Measurements from ENCODE around the gene PLCB1. TPM values are rescaled to one million over a fixed set of nuclear protein-coding genes. Genes with fewer than 3 reads are reported as not detected.
"Not testable (repeated sequence)": the region's sequence is repeated elsewhere in the genome, so short reads cannot be mapped to it uniquely, and the experiment has no call there.

PLCB1 gene
- total RNA-seq, 4 donors from 2014 or later = 7.2 to 28.1 (median 9.6) TPM

DNA sequence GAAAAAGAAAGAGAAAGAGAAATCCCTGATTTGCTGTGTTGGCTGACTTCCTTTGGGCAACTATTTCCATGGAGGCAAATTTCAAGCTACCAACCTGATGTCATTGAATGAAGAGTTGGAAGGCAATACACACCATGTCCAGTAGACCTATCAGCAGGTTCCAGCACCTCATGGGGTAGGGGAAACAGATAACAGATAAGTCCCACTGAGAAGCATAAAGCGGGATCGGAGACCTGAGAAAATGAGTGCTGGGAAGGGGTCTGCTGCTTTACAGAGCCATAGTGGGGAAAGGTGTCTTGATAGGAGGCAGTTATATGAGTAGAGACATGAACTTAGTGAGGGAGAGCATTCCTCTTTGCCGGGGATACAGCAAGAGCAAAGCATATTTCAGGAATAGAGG lies 244.9 kb downstream of the PLCB1 start:
- DNase-seq = no peak
- no peak overlapping the region for H3K4me3 ChIP-seq
- TF ChIP-seq, protein P1, sequence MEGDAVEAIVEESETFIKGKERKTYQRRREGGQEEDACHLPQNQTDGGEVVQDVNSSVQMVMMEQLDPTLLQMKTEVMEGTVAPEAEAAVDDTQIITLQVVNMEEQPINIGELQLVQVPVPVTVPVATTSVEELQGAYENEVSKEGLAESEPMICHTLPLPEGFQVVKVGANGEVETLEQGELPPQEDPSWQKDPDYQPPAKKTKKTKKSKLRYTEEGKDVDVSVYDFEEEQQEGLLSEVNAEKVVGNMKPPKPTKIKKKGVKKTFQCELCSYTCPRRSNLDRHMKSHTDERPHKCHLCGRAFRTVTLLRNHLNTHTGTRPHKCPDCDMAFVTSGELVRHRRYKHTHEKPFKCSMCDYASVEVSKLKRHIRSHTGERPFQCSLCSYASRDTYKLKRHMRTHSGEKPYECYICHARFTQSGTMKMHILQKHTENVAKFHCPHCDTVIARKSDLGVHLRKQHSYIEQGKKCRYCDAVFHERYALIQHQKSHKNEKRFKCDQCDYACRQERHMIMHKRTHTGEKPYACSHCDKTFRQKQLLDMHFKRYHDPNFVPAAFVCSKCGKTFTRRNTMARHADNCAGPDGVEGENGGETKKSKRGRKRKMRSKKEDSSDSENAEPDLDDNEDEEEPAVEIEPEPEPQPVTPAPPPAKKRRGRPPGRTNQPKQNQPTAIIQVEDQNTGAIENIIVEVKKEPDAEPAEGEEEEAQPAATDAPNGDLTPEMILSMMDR (IDR thresholded peaks at IDR 0.05) = no peak
- TF ChIP-seq POLR2A (IDR thresholded peaks at IDR 0.05) = no peak

DNA sequence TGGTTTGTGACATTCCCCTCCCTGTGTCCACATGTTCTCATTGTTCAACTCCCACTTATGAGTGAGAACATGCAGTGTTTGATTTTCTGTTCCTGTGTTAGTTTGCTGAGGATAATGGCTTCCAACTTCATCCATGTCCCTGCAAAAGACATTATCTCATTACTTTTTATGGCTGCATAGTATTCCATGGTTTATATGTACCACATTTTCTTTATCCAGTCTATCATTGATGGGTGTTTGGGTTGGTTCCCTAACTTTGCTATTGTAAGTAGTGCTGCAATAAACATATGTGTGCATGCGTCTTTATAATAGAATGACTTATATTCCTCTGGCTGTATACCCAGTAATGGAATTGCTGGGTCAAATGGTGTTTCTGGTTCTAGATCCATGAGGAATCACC lies 247.1 kb downstream of the PLCB1 start:
- H3K9me3 ChIP-seq, H3K36me3 ChIP-seq, H3K27ac ChIP-seq, H3K4me3 ChIP-seq, H3K4me1 ChIP-seq, DNase-seq, H3K27me3 ChIP-seq: not testable (repeated sequence)

More for the DNA sequence above, 244.9 kb downstream of the PLCB1 start:
- H3K27me3 ChIP-seq = no peaks in the 10 kb centered on the region
- H3K9me3 ChIP-seq = no peaks in the 10 kb centered on the region
- no peak overlapping the region for H3K27ac ChIP-seq
- no peaks in the 10 kb centered on the region for H3K4me1 ChIP-seq
- no peaks in the 10 kb centered on the region for H3K36me3 ChIP-seq

DNA sequence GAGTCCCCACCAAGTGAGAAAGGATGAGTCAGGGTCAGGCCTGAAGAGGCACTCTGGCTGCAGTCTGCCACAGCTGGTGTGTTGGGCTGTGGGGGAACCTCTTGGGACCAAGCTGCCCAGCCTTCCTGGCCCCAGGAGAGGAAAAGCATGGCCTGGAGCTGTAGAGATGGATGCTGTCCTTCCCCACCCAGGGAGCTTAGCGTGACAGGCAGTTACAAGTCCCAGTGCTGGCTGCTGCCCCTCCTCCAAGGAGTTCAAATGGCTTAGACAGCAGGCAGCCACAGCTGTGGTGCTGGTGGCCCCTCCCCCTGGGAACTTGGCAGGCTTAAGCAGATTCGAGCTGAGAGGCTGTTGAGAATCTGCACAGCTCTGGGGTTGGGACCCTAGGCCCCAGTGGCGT lies 253.2 kb downstream of the PLCB1 start:
- no peak for DNase-seq
- no peaks in the 10 kb centered on the region for H3K27me3 ChIP-seq
- H3K4me1 ChIP-seq = no peaks in the 10 kb centered on the region
- H3K36me3 ChIP-seq = no peaks in the 10 kb centered on the region
- H3K9me3 ChIP-seq = no peaks in the 10 kb centered on the region
- TF ChIP-seq POLR2A (IDR thresholded peaks at IDR 0.05) = no peak
- TF ChIP-seq, protein P1 (IDR thresholded peaks at IDR 0.05) = no peak
- H3K27ac ChIP-seq = no peak overlapping the region
- no peak overlapping the region for H3K4me3 ChIP-seq

DNA sequence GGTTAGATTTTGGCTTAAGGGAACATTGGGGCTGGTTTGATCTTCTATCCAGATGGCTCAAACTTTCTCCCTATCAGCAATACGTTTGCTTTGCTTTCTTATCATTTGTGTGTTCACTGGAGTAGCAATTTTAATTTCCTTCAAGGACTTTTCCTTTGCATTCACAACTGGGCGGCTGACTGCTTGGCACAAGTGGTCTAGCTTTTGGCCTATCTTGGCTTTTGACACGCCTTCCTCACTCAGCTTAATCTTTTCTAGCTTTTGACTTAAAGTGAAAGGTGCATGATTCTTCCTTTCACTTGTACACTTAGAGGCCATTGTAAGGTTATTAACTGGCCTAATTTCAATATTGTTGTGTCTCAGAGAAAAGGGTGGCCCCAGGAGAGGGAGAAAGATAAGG lies 254.9 kb downstream of the PLCB1 start:
- TF ChIP-seq, protein P1 (IDR thresholded peaks at IDR 0.05) = no peak
- no peak for TF ChIP-seq POLR2A (IDR thresholded peaks at IDR 0.05)
- DNase-seq = no peak
- Histone ChIP-seq H3K36me3 (no peaks in the 10 kb centered on the region), H3K27ac (no peak overlapping the region), H3K9me3 (no peaks in the 10 kb centered on the region), H3K4me1 (no peaks in the 10 kb centered on the region), H3K4me3 (no peak overlapping the region), H3K27me3 (no peaks in the 10 kb centered on the region)

DNA sequence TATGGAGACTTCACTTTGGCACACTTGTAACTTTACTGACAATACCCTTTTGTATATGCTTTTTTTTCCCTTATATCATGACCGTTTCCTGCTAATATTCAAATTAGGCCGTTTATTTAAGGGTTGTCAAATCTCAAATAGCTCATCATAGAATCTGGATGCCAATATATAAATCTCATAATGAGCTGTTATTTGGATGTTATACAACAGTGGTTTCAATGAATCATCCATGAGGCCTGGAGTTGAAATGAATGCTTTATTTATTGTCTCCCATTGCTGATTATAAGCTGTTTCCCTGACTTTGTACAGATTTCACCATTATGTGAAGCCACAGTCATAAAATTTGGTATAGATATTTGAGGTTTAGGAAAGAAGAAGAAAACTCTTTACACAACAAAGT lies 256.1 kb downstream of the PLCB1 start:
- H3K4me1 ChIP-seq = no peaks in the 10 kb centered on the region
- H3K4me3 ChIP-seq = no peak overlapping the region
- no peak for DNase-seq
- no peaks in the 10 kb centered on the region for H3K36me3 ChIP-seq
- no peak overlapping the region for H3K27ac ChIP-seq
- no peaks in the 10 kb centered on the region for H3K27me3 ChIP-seq
- H3K9me3 ChIP-seq = no peaks in the 10 kb centered on the region
- TF ChIP-seq, protein P1 (IDR thresholded peaks at IDR 0.05) = no peak
- TF ChIP-seq POLR2A (IDR thresholded peaks at IDR 0.05) = no peak

DNA sequence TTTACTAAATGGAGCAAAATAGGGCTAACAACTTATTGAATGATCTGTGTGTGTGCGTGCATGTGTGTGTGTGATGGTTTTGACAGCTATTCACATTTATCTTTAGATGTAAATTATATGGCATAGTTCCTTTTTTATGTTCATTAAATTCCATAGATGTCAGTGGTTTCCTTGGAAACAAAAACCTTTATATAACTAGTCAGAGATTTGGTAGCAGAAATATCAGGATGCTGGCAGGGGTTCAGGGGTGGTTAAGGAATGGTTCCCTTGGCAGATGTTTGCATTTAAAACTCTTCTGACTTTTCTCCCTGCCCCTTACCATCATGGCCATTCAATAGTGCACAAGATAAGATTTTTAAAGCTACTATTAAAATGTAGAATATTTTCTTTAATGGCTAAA lies 256.6 kb downstream of the PLCB1 start:
- Histone ChIP-seq H3K9me3 (no peaks in the 10 kb centered on the region), H3K36me3 (no peaks in the 10 kb centered on the region), H3K4me1 (no peaks in the 10 kb centered on the region), H3K4me3 (no peak overlapping the region), H3K27me3 (no peaks in the 10 kb centered on the region), H3K27ac (no peak overlapping the region)
- no peak for DNase-seq
- TF ChIP-seq, protein P1 (IDR thresholded peaks at IDR 0.05) = no peak
- no peak for TF ChIP-seq POLR2A (IDR thresholded peaks at IDR 0.05)

Data from Peyer's patch (tissue), 4 donors.